Peyer's patch (tissue), 4 donors: ENCODE data around the gene SUCLG2. TPM values are rescaled to one million over a fixed set of nuclear protein-coding genes. Genes with fewer than 3 reads are reported as not detected.

ENCODE experiments used
- DNase-seq, 3 donors: peaks; one replicate each; pipeline ENCODE4 v3.0.0-alpha.2; 2017 to 2019
- H3K27ac ChIP-seq, 4 donors: fragments of 200-600 bp; sonication (generic); one replicate each; pipeline ENCODE4 v1.5.1; 2016 to 2019
- H3K27me3 ChIP-seq, 2 donors: fragments of 200-600 bp; sonication (generic); one replicate each; pipeline ENCODE4 v1.5.1; 2019
- H3K36me3 ChIP-seq, 3 donors: fragments of 200-600 bp; sonication (generic); one replicate each; pipeline ENCODE4 v1.5.1; 2016 to 2019
- H3K4me1 ChIP-seq, 4 donors: fragments of 200-600 bp; sonication (generic); one replicate each; pipeline ENCODE4 v1.5.1; 2016 to 2019
- H3K4me3 ChIP-seq, 4 donors: fragments of 200-600 bp; sonication (generic); 1 replicate in 3 of 4; 2 replicates in 1 of 4; pipeline ENCODE4 v1.5.1; 2016 to 2019; ENCODE audit warnings: mild to moderate bottlenecking in 1 of 4
- H3K9me3 ChIP-seq, 4 donors: fragments of 200-600 bp; sonication (generic); one replicate each; pipeline ENCODE4 v1.5.1; 2016 to 2019; ENCODE audit warnings: mild to moderate bottlenecking in 1 of 4
- POLR2A ChIP-seq, 2 donors: fragments of 450-650 bp; IDR thresholded peaks; one replicate each; pipeline ENCODE4 v1.5.1; 2017; ENCODE audit warnings: antibody characterized with exemption in 2 of 2, mild to moderate bottlenecking in 2 of 2, moderate library complexity in 2 of 2
- total RNA-seq, 4 donors: library from RNA; depleted of rRNA; stranded (reverse); fragments of >200 nt; gene quantifications; one replicate each; pipeline ENCODE4 v1.1.0, GENCODE V29; 2016
- TF ChIP-seq, protein P1 (sequence below), 6 experiments: fragments of 450-650 bp in 4 of 6; fragments of 200-600 bp in 2 of 6; sonication (generic) in 1 of 6; IDR thresholded peaks; one replicate each; pipeline ENCODE4 v1.5.1; 2017 to 2019; ENCODE audit warnings: antibody characterized with exemption in 6 of 6, mild to moderate bottlenecking in 3 of 6, moderate library complexity in 1 of 6

Gene SUCLG2
- total RNA-seq, 4 donors from 2014 or later, result 99.0 to 116 (median 103) TPM

GRCh38 chr3:67656614-67657013 is 2.2 kb upstream of the SUCLG2 start:
- Histone ChIP-seq H3K27ac (peak overlapping the region in 3 of 4 donors; percentile 44 to 99 (median 90)), H3K27me3 (no peaks in the 10 kb centered on the region), H3K36me3 (no peaks in the 10 kb centered on the region), H3K9me3 (no peaks in the 10 kb centered on the region), H3K4me1 (peaks cover 0 to 15% (median 5%) of the 10 kb centered on the region in 4 donors), H3K4me3 (no peak overlapping the region)
- DNase-seq, result no peak
- no peak for TF ChIP-seq POLR2A (IDR thresholded peaks at IDR 0.05)
- TF ChIP-seq, protein P1, sequence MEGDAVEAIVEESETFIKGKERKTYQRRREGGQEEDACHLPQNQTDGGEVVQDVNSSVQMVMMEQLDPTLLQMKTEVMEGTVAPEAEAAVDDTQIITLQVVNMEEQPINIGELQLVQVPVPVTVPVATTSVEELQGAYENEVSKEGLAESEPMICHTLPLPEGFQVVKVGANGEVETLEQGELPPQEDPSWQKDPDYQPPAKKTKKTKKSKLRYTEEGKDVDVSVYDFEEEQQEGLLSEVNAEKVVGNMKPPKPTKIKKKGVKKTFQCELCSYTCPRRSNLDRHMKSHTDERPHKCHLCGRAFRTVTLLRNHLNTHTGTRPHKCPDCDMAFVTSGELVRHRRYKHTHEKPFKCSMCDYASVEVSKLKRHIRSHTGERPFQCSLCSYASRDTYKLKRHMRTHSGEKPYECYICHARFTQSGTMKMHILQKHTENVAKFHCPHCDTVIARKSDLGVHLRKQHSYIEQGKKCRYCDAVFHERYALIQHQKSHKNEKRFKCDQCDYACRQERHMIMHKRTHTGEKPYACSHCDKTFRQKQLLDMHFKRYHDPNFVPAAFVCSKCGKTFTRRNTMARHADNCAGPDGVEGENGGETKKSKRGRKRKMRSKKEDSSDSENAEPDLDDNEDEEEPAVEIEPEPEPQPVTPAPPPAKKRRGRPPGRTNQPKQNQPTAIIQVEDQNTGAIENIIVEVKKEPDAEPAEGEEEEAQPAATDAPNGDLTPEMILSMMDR (IDR thresholded peaks at IDR 0.05), result no peak

GRCh38 chr3:67655364-67656121 is 1.1 kb upstream of the SUCLG2 start:
- peak; percentile 53 to 95 (median 93) for DNase-seq
- H3K27ac ChIP-seq, result peak overlapping the region; percentile 90 to 99 (median 94)
- H3K4me1 ChIP-seq, result peaks cover 0 to 19% (median 7%) of the 10 kb centered on the region in 4 donors
- peak in 1 of 2 donors; percentile 44 for TF ChIP-seq POLR2A (IDR thresholded peaks at IDR 0.05)
- TF ChIP-seq, protein P1 (IDR thresholded peaks at IDR 0.05), result no peak
- no peaks in the 10 kb centered on the region for H3K9me3 ChIP-seq
- H3K27me3 ChIP-seq, result no peaks in the 10 kb centered on the region
- no peaks in the 10 kb centered on the region for H3K36me3 ChIP-seq
- peak overlapping the region; percentile 9 to 90 (median 84) for H3K4me3 ChIP-seq

DNA sequence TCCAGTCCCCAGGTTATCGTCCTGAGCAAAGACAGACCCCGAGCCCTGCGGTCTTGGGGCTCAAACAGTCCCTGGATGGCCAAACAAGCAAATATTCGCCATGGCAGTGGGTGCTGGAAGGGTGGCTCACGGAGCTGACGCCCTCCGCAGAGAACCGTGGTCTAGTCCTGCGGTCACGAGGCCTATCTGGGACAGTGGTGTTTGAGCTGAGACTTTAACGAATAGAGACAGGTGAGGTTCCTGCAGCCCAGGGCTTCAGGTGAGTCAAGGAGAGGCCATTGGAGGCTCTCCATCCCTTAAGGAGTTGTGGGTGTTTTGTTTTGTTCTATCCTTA is 399 bp upstream of the SUCLG2 start:
- no peaks in the 10 kb centered on the region for H3K27me3 ChIP-seq
- DNase-seq, result no peak
- TF ChIP-seq, protein P1 (IDR thresholded peaks at IDR 0.05), result no peak
- TF ChIP-seq POLR2A (IDR thresholded peaks at IDR 0.05), result no peak
- H3K4me3 ChIP-seq, result peak overlapping the region; percentile 83 to 99 (median 87)
- peak overlapping the region; percentile 90 to 99 (median 94) for H3K27ac ChIP-seq
- H3K36me3 ChIP-seq, result no peaks in the 10 kb centered on the region
- H3K9me3 ChIP-seq, result no peaks in the 10 kb centered on the region
- peaks cover 0 to 26% (median 7%) of the 10 kb centered on the region in 4 donors for H3K4me1 ChIP-seq

DNA sequence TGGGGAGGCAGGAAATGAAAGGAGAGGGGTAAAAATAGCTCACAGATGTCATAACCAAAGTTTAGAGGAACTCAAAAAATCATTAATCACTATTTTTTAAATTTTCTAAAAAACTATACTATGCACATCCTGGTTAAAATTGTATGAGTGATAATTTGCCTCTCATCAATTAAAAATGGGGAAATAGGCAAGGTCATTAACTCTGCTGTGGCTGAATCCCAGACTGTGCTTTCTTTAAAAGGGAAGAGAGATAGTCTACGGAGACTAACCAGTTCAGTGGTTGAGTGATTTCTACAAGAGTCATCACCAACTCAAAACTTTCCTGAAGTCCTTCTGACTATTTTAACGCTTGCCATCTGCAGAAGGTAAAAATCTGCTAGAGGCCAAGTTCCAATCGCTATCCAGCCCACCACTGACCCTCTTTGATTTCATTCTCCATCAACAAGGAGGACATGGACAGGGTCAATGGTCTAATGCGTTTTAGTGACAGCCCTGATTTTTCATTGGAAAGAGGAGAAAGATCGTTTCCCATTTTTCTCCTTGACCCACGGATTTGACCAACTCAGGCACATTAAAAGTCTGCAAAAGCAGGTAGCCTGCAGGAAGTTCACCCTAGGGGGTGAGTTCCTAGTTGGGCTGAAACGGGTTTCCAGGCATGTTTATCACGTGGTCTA is 850 bp downstream of the SUCLG2 start:
- Histone ChIP-seq H3K9me3 (no peaks in the 10 kb centered on the region), H3K27ac (peak overlapping the region; percentile 90 to 99 (median 94)), H3K36me3 (no peaks in the 10 kb centered on the region), H3K4me1 (peaks cover 0 to 39% (median 8%) of the 10 kb centered on the region in 4 donors), H3K4me3 (peak overlapping the region; percentile 83 to 99 (median 87)), H3K27me3 (no peaks in the 10 kb centered on the region)
- TF ChIP-seq, protein P1 (IDR thresholded peaks at IDR 0.05), result no peak
- no peak for TF ChIP-seq POLR2A (IDR thresholded peaks at IDR 0.05)
- DNase-seq, result no peak

DNA sequence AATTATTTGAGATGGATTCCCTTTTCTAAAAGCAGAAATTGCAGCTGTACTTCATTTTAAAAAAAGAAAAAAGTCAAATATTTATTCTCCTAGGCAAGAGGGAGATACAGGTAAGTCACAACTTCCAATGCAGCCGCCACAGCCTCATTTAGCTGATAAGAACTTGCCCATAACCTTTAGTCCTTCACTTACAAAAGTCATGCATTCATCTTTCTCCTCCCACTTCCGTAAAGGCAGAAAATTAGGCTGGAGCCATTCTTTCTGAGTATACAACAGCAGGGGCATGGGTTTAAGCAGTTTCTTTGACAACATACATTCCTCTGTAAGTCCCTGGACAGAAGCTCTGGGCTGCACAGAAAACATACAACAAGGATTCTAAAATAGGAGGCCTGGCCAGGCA is 4.3 kb downstream of the SUCLG2 start:
- H3K27ac ChIP-seq, result no peak overlapping the region
- peak in 1 of 3 donors; percentile 56 for DNase-seq
- H3K36me3 ChIP-seq, result no peaks in the 10 kb centered on the region
- H3K9me3 ChIP-seq, result no peaks in the 10 kb centered on the region
- TF ChIP-seq, protein P1 (IDR thresholded peaks at IDR 0.05), result no peak
- TF ChIP-seq POLR2A (IDR thresholded peaks at IDR 0.05), result no peak
- no peaks in the 10 kb centered on the region for H3K27me3 ChIP-seq
- H3K4me3 ChIP-seq, result no peak overlapping the region
- peaks cover 0 to 59% (median 10%) of the 10 kb centered on the region in 4 donors for H3K4me1 ChIP-seq
